ENCODE measurements around the gene POU4F3. TPM values are rescaled to one million over a fixed set of nuclear protein-coding genes. Genes with fewer than 3 reads are reported as not detected.

POU4F3 gene
- total and polyA plus RNA-seq, 2 of the 4 experiments (the other 2 are of a cell fraction) = 0.02 TPM; not detected in 1

DNA sequence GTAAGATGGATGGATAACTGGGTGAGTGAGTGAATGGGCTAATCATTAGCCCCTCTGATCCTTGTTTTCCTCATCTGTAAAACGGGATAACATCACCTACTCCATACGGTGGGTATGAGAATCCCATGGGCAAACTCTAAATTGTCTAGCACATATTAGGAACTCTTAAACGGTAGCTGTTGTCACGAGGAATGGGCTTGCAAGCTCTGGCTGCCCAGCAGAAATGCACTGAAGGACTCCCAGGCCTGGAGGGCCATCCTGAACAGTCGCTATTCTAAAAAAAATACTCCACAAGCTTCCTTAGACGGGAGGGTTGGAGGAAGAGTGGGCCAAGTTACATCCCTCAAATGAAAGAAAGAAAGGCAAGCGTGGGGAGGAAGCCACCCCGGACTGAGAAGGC, 711 bp upstream of the POU4F3 start:
- no CpG with 5 or more reads among the region's 8 CpGs for WGBS, 2 experiments (ENCODE audit: extremely low coverage in 2 of 2, insufficient read length in 1 of 2)
- POLR2A ChIA-PET (ENCODE audit: unreplicated experiment) = no interaction called here
- CTCF ChIA-PET = no interaction called here
- H3K79me1 ChIP-seq (ENCODE audit: low read depth in 1 of 2, low read length in 2 of 2) = no peaks in the 10 kb centered on the region
- no peak overlapping the region for H2BK15ac ChIP-seq (ENCODE audit: low read depth, low read length)
- H2BK20ac ChIP-seq (ENCODE audit: low read depth, low read length) = no peak overlapping the region
- no peak overlapping the region for H3K23ac ChIP-seq (ENCODE audit: low read depth, low read length)
- H3K4me2 ChIP-seq (ENCODE audit: low read depth, low read length) = no peak overlapping the region
- DNase-seq (no peak), ATAC-seq (ENCODE audit: low read depth) (no peak)
- H3K9me3 ChIP-seq (ENCODE audit: control insufficient read depth, insufficient read depth, low read length) = no peaks in the 10 kb centered on the region
- H3K4me3 ChIP-seq (ENCODE audit: insufficient read depth, low read depth, low read length) = no peak overlapping the region
- no peak overlapping the region for H2BK120ac ChIP-seq (ENCODE audit: low read depth, low read length)
- no peak overlapping the region for H2AK9ac ChIP-seq (replicated peaks; ENCODE audit: low read depth, low read length, poor library complexity)
- H3K27ac ChIP-seq (ENCODE audit: insufficient read depth, low read length) = no peak overlapping the region
- H3K4ac ChIP-seq (ENCODE audit: low read depth, low read length) = no peak overlapping the region
- no peak overlapping the region for H3K18ac ChIP-seq (ENCODE audit: low read depth, low read length)
- no peak overlapping the region for H4K8ac ChIP-seq (ENCODE audit: low read depth in 2 of 2, low read length in 2 of 2)
- TF ChIP-seq CHD1 (IDR thresholded peaks at IDR 0.05; ENCODE audit: low read depth, low read length) = no peak
- TF ChIP-seq RAD21 (IDR thresholded peaks at IDR 0.05; ENCODE audit: low read length) = no peak
- TF ChIP-seq, protein P1, sequence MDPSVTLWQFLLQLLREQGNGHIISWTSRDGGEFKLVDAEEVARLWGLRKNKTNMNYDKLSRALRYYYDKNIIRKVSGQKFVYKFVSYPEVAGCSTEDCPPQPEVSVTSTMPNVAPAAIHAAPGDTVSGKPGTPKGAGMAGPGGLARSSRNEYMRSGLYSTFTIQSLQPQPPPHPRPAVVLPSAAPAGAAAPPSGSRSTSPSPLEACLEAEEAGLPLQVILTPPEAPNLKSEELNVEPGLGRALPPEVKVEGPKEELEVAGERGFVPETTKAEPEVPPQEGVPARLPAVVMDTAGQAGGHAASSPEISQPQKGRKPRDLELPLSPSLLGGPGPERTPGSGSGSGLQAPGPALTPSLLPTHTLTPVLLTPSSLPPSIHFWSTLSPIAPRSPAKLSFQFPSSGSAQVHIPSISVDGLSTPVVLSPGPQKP (IDR thresholded peaks at IDR 0.05; ENCODE audit: borderline replicate concordance, low read depth, low read length) = no peak
- no peak for TF ChIP-seq MXI1 (IDR thresholded peaks at IDR 0.05; ENCODE audit: borderline replicate concordance, low read depth, low read length)
- TF ChIP-seq BHLHE40 (IDR thresholded peaks at IDR 0.05; ENCODE audit: low read depth, low read length) = no peak
- TF ChIP-seq MAFK (IDR thresholded peaks at IDR 0.05; ENCODE audit: low read depth, low read length) = no peak
- TF ChIP-seq MAZ (IDR thresholded peaks at IDR 0.05; ENCODE audit: borderline replicate concordance, low read depth, low read length) = no peak
- TF ChIP-seq, protein P2, sequence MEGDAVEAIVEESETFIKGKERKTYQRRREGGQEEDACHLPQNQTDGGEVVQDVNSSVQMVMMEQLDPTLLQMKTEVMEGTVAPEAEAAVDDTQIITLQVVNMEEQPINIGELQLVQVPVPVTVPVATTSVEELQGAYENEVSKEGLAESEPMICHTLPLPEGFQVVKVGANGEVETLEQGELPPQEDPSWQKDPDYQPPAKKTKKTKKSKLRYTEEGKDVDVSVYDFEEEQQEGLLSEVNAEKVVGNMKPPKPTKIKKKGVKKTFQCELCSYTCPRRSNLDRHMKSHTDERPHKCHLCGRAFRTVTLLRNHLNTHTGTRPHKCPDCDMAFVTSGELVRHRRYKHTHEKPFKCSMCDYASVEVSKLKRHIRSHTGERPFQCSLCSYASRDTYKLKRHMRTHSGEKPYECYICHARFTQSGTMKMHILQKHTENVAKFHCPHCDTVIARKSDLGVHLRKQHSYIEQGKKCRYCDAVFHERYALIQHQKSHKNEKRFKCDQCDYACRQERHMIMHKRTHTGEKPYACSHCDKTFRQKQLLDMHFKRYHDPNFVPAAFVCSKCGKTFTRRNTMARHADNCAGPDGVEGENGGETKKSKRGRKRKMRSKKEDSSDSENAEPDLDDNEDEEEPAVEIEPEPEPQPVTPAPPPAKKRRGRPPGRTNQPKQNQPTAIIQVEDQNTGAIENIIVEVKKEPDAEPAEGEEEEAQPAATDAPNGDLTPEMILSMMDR (conservative IDR thresholded peaks at IDR 0.05; ENCODE audit: low read depth, low read length) = no peak
- no peak for TF ChIP-seq POLR2A (IDR thresholded peaks at IDR 0.05; ENCODE audit: low read depth, low read length)
- TF ChIP-seq, protein P3, sequence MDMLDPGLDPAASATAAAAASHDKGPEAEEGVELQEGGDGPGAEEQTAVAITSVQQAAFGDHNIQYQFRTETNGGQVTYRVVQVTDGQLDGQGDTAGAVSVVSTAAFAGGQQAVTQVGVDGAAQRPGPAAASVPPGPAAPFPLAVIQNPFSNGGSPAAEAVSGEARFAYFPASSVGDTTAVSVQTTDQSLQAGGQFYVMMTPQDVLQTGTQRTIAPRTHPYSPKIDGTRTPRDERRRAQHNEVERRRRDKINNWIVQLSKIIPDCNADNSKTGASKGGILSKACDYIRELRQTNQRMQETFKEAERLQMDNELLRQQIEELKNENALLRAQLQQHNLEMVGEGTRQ (IDR thresholded peaks at IDR 0.05; ENCODE audit: low read depth, low read length) = no peak
- no peak for TF ChIP-seq CEBPB (IDR thresholded peaks at IDR 0.05; ENCODE audit: low read depth, low read length)
- no peak for TF ChIP-seq SMC3 (IDR thresholded peaks at IDR 0.05; ENCODE audit: low read depth, low read length)
- no peak for TF ChIP-seq NFE2L2 (IDR thresholded peaks at IDR 0.05; ENCODE audit: low read depth, low read length)
- no peak for TF ChIP-seq FOS (IDR thresholded peaks at IDR 0.05; ENCODE audit: low read depth, low read length)
- no peak for TF ChIP-seq RCOR1 (IDR thresholded peaks at IDR 0.05; ENCODE audit: insufficient replicate concordance, low read length)
- TF ChIP-seq RFX5 (IDR thresholded peaks at IDR 0.05; ENCODE audit: low read depth, low read length) = no peak
- intact Hi-C loops (cut with micrococcal nuclease) = no loop called here
- dilution Hi-C loops (cut with HindIII; ENCODE audit: low sequenced_read_pairs, unreplicated experiment) = no loop called here
- in situ Hi-C loops (cut with MboI; ENCODE audit: low sequenced_read_pairs) = no loop called here
- H4K20me1 ChIP-seq (ENCODE audit: insufficient read depth, low read length) = no peaks in the 10 kb centered on the region
- no peak overlapping the region for H3K14ac ChIP-seq (replicated peaks; ENCODE audit: low read depth, low read length)
- no peaks in the 10 kb centered on the region for H3K4me1 ChIP-seq (ENCODE audit: control insufficient read depth, insufficient read depth, low read length)
- no peaks in the 10 kb centered on the region for H3K9me1 ChIP-seq (ENCODE audit: insufficient read depth, low read length)
- no peak overlapping the region for H3K9ac ChIP-seq (ENCODE audit: low read depth, low read length)
- no peak overlapping the region for H4K5ac ChIP-seq (ENCODE audit: low read depth, low read length)
- H3K27me3 ChIP-seq (ENCODE audit: control insufficient read depth, insufficient read depth, low read length) = peaks cover 87% of the 10 kb centered on the region
- no peak overlapping the region for H3K56ac ChIP-seq (ENCODE audit: extremely low read depth, insufficient read depth, low read length)
- no peak overlapping the region for H2AK5ac ChIP-seq (ENCODE audit: low read depth, low read length)
- H4K91ac ChIP-seq (ENCODE audit: insufficient read depth, low read depth, low read length) = no peak overlapping the region
- H2AFZ ChIP-seq (replicated peaks; ENCODE audit: low read length, poor library complexity) = no peak overlapping the region
- no peaks in the 10 kb centered on the region for H3K36me3 ChIP-seq (ENCODE audit: control insufficient read depth, insufficient read depth, low read length)
- BruUV-seq (replicated peaks) = no TSS peak
- no peak overlapping the region for H2BK5ac ChIP-seq (ENCODE audit: low read depth, low read length, poor library complexity, severe bottlenecking)

Data from IMR-90 (cell line).